OCI-LY1 (cell line): ENCODE measurements around the gene INSYN2A.

Source experiments
- EZH2 ChIP-seq: fragments of 200-600 bp; sonication (generic), shearing (Covaris generic); IDR thresholded peaks from 2 replicates; pipeline ENCODE4 v1.8.0; 2017; ENCODE audit warnings: borderline replicate concordance, mixed run types, mild to moderate bottlenecking, antibody characterized with exemption, low read length, moderate library complexity, mixed read lengths
- TF ChIP-seq, protein P1 (sequence below): fragments of 200-600 bp; sonication (generic), shearing (Covaris generic); IDR thresholded peaks from 2 replicates; pipeline ENCODE4 v1.5.1; 2017; ENCODE audit warnings: mild to moderate bottlenecking, antibody characterized with exemption, low read length, moderate library complexity, mixed read lengths

GRCh38 chr10:127242914-127243313 lies 46.5 kb upstream of the INSYN2A start:
- TF ChIP-seq, protein P1, sequence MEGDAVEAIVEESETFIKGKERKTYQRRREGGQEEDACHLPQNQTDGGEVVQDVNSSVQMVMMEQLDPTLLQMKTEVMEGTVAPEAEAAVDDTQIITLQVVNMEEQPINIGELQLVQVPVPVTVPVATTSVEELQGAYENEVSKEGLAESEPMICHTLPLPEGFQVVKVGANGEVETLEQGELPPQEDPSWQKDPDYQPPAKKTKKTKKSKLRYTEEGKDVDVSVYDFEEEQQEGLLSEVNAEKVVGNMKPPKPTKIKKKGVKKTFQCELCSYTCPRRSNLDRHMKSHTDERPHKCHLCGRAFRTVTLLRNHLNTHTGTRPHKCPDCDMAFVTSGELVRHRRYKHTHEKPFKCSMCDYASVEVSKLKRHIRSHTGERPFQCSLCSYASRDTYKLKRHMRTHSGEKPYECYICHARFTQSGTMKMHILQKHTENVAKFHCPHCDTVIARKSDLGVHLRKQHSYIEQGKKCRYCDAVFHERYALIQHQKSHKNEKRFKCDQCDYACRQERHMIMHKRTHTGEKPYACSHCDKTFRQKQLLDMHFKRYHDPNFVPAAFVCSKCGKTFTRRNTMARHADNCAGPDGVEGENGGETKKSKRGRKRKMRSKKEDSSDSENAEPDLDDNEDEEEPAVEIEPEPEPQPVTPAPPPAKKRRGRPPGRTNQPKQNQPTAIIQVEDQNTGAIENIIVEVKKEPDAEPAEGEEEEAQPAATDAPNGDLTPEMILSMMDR = no peak
- TF ChIP-seq EZH2 = no peak
